ENCODE measurements around the gene ISM1. TPM values are rescaled to one million over a fixed set of nuclear protein-coding genes. Genes with fewer than 3 reads are reported as not detected.

ISM1 gene
- total and polyA plus RNA-seq, 9 donors: 0.10 to 3.6 (median 0.31) TPM; not detected in 1

DNA sequence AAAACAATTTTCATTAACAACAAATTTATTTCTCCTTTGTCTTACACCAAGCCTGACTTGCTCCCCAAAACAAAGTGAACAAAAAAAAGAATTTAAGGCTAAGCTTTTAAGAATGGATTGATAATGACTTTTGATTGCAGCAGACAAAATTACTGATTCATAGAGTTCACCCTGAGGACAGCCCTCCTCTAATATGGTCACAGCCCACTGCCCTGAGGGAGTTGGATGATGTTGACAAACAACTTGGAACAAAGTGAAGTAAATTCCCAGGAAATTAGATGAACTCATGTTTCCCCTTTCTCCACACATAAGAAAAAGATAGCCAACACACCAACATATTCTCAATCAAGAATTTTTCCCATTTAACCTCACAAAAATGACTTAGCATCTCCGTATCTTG lies 7.7 kb upstream of the ISM1 start:
- Histone ChIP-seq H3K27ac (no peak overlapping the region), H3K4me3 (no peak overlapping the region), H3K9me3 (no peaks in the 10 kb centered on the region), H3K27me3 (no peaks in the 10 kb centered on the region), H3K36me3 (no peaks in the 10 kb centered on the region), H3K4me1 (ENCODE audit: insufficient read depth) (no peaks in the 10 kb centered on the region)
- TF ChIP-seq POLR2A (IDR thresholded peaks at IDR 0.05) (no peak), EP300 (IDR thresholded peaks at IDR 0.05) (no peak), CTCF (IDR thresholded peaks at IDR 0.05) (no peak)
- DNase-seq: no peak
- intact Hi-C loops (cut with DNase I): no loop called here
- WGBS, 3 donors: 88 to 91% (median 89%) methylated on average over 1 of the region's 1 CpG

DNA sequence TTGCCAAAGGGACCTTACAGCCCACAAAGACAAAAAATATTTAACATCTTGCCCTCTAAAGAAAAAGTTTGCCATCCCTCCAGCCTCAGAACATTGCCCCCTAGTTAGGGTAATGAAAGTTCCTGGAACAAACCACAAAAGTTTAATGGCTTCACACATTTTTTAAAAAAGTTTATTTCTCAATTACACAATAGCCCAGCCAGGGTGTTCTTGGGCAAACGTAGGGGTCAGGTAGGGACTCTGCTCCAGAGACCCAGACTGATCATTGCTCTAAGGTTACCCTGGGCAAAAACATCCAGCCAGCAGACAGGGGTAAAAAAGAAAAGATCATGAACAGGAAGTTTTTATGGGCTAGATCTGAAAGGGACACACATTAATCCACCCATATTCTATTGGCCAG lies 4.5 kb upstream of the ISM1 start:
- intact Hi-C loops (cut with DNase I): no loop called here
- no peaks in the 10 kb centered on the region for H3K36me3 ChIP-seq
- H3K4me1 ChIP-seq (ENCODE audit: insufficient read depth): peaks cover 5% of the 10 kb centered on the region
- H3K9me3 ChIP-seq: no peaks in the 10 kb centered on the region
- H3K4me3 ChIP-seq: no peak overlapping the region
- 25 to 41% (median 28%) methylated on average over 1 of the region's 1 CpG for WGBS, 3 donors
- TF ChIP-seq POLR2A (IDR thresholded peaks at IDR 0.05) (no peak), EP300 (IDR thresholded peaks at IDR 0.05) (no peak)
- no peak overlapping the region for H3K27ac ChIP-seq
- DNase-seq: no peak
- H3K27me3 ChIP-seq: no peaks in the 10 kb centered on the region

- peak in 1 of 5 donors; percentile 15 for DNase-seq
- H3K4me1 ChIP-seq (ENCODE audit: insufficient read depth): peaks cover 10% of the 10 kb centered on the region
- H3K27ac ChIP-seq: no peak overlapping the region
- WGBS, 3 donors: 7 to 11% (median 9%) methylated on average over 38 of the region's 38 CpGs
- no peaks in the 10 kb centered on the region for H3K36me3 ChIP-seq
- TF ChIP-seq EP300 (IDR thresholded peaks at IDR 0.05): no peak
- TF ChIP-seq POLR2A (IDR thresholded peaks at IDR 0.05): no peak
- TF ChIP-seq CTCF (IDR thresholded peaks at IDR 0.05): no peak
- no peaks in the 10 kb centered on the region for H3K9me3 ChIP-seq
- peak overlapping the region; percentile 31 for H3K4me3 ChIP-seq
- peaks cover 2% of the 10 kb centered on the region for H3K27me3 ChIP-seq
- intact Hi-C loops (cut with DNase I): no loop called here
These were observed 1.5 kb upstream of the ISM1 start for GRCh38 chr20:13219327-13220193.

DNA sequence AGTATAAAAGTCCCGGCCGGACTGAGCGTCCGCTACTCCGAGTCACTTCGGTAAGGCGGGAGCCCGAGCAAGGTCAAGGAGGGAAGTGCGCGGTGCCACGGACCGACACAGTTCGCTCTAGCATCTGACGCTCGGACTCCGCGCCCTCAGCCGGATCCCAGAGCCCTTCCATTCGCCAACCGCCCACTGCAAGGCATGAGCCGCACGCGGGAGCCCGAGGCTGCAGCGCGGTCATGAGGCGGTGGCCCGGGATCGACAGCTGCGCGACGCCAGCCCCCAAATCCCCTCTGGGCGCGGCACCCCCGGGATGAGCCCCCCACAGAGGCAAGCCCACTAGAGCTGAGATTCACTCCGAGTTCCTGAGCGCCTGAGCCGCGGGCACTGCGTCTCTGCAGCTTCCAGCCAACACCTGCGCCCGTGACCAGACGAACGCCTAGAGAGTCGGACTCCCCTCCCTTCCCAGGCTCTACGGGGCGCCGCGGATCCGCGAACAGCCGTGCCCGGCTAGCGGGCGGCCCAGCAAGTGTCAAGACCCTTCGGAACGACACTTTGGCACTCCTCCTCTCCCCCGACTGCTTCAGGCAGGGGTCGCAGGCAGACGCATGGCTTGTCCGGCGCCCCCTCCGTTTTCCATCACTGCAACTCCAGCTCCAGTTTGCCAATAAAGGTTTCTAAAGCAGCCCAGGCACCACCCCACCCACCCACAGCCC lies 725 bp upstream of the ISM1 start:
- TF ChIP-seq EP300 (IDR thresholded peaks at IDR 0.05): no peak
- no peak for TF ChIP-seq POLR2A (IDR thresholded peaks at IDR 0.05)
- no peak for TF ChIP-seq CTCF (IDR thresholded peaks at IDR 0.05)
- Histone ChIP-seq H3K36me3 (no peaks in the 10 kb centered on the region), H3K4me3 (peak overlapping the region; percentile 31), H3K27ac (no peak overlapping the region), H3K4me1 (ENCODE audit: insufficient read depth) (peaks cover 10% of the 10 kb centered on the region), H3K9me3 (no peaks in the 10 kb centered on the region), H3K27me3 (peaks cover 2% of the 10 kb centered on the region)
- WGBS, 3 donors: 0 to 2% (median 1%) methylated on average over 59 to 63 of the region's 63 CpGs
- intact Hi-C loops (cut with DNase I): no loop called here
- DNase-seq: peak in 2 of 5 donors; percentile 16 to 39
